ENCODE measurements around the gene ACSM2A.
"Not testable (repeated sequence)": the region's sequence is repeated elsewhere in the genome, so short reads cannot be mapped to it uniquely, and the experiment has no call there.

The ACSM2A gene

DNA sequence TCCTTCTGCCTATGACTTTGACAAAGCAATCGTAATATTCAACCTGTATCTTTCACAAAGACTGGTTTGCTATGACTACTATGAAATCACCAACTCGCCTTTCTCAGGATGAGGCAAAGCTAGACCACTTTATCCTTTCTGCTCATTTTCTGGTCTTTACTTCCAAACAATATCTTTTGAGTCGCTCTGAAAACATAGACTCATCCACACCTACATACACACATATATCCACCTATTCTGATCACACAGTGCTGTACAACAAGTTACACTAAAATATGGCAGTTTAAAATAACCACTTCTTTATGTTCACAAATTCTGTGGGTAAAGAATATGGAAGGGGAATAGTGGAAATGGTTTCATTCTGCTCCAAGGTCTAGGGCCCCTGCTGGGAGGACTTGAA is 39.7 kb downstream of the ACSM2A start:
- not testable (repeated sequence) for H3K27me3 ChIP-seq (ENCODE audit: control insufficient read depth in 1 of 2, insufficient read depth in 2 of 2, low read length in 2 of 2); H3K36me3 ChIP-seq (ENCODE audit: control insufficient read depth in 1 of 2, insufficient read depth in 2 of 2, low read length in 2 of 2); H3K9me3 ChIP-seq (ENCODE audit: control insufficient read depth in 1 of 2, low read length in 2 of 2); H3K4me3 ChIP-seq (ENCODE audit: low read depth in 1 of 2, low read length in 2 of 2); H3K9ac ChIP-seq (ENCODE audit: low read depth in 1 of 2, low read length in 2 of 2); H3K4me1 ChIP-seq (ENCODE audit: control insufficient read depth in 1 of 2, insufficient read depth in 2 of 2, low read length in 2 of 2); H3K27ac ChIP-seq (ENCODE audit: low read depth, low read length)

DNA sequence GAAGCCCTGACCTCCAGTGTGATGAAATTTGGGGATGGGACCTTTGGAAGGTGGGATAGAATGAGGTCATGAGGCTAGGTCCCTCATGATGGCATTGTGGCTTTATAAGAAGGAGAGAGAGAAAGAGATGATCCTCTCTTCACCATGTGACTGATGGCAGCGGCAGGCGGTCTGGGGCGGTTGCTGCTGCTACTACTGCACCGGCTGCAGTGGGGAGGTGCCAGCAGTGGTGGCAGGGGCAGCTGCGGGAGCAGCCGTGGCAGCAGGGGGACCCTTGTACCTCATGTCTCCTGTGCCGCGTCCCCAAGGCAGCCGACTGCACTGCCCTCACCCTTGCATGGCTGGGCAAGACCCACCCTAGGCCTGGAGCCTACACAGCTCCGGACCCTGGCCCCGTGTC is 40.1 kb downstream of the ACSM2A start:
- H3K27me3 ChIP-seq (ENCODE audit: control insufficient read depth in 1 of 2, insufficient read depth in 2 of 2, low read length in 2 of 2); H3K36me3 ChIP-seq (ENCODE audit: control insufficient read depth in 1 of 2, insufficient read depth in 2 of 2, low read length in 2 of 2); H3K27ac ChIP-seq (ENCODE audit: low read depth, low read length); H3K4me1 ChIP-seq (ENCODE audit: control insufficient read depth in 1 of 2, insufficient read depth in 2 of 2, low read length in 2 of 2); H3K9me3 ChIP-seq (ENCODE audit: control insufficient read depth in 1 of 2, low read length in 2 of 2); H3K4me3 ChIP-seq (ENCODE audit: low read depth in 1 of 2, low read length in 2 of 2); H3K9ac ChIP-seq (ENCODE audit: low read depth in 1 of 2, low read length in 2 of 2): not testable (repeated sequence)

DNA sequence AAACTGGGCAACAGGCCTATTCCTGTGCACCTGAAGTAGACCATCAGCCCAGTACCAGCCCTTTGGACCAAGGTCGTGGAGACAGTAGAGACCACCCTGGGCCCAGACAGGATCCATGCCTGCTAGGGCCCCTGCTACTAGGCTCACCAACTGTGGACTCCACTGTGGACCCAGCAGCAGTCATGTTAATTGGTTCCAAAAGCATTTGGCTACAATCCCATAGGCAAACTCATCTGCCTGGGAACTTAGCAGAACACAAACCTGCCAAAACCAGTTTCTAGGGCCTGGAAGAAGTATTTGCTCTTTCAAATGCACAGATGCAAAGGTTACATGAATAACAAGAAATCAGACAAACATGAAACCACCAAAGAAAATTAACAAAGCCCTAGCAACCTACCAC is 53.1 kb downstream of the ACSM2A start:
- Histone ChIP-seq H3K27me3 (ENCODE audit: control insufficient read depth in 1 of 2, insufficient read depth in 2 of 2, low read length in 2 of 2) (no peaks in the 10 kb centered on the region), H3K9ac (ENCODE audit: low read depth in 1 of 2, low read length in 2 of 2) (no peak overlapping the region), H3K27ac (ENCODE audit: low read depth, low read length) (no peak overlapping the region), H3K9me3 (ENCODE audit: control insufficient read depth in 1 of 2, low read length in 2 of 2) (peaks cover 7 to 10% of the 10 kb centered on the region in 2 donors), H3K36me3 (ENCODE audit: control insufficient read depth in 1 of 2, insufficient read depth in 2 of 2, low read length in 2 of 2) (no peaks in the 10 kb centered on the region), H3K4me1 (ENCODE audit: control insufficient read depth in 1 of 2, insufficient read depth in 2 of 2, low read length in 2 of 2) (no peaks in the 10 kb centered on the region), H3K4me3 (ENCODE audit: low read depth in 1 of 2, low read length in 2 of 2) (no peak overlapping the region)

DNA sequence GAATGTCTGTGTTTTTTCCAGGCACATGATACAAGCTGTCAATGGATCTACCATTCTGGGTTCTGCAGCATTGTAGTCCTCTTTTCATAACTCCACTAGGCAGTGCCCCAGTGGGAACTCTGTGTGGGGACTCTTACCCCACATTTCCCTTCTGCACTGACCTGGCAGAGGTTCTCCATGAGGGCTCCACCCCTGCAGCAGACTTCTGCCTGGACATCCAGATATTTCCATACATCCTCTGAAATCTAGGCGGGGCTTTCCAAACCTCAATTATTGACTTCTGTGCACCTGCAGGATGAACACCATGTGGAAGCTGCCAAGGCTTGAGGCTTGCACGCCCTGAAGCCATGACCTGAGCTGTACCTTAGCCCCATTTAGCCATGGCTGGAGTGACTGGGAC is 56.0 kb downstream of the ACSM2A start:
- Histone ChIP-seq H3K9ac (ENCODE audit: low read depth in 1 of 2, low read length in 2 of 2) (no peak overlapping the region), H3K4me3 (ENCODE audit: low read depth in 1 of 2, low read length in 2 of 2) (no peak overlapping the region), H3K4me1 (ENCODE audit: control insufficient read depth in 1 of 2, insufficient read depth in 2 of 2, low read length in 2 of 2) (no peaks in the 10 kb centered on the region), H3K9me3 (ENCODE audit: control insufficient read depth in 1 of 2, low read length in 2 of 2) (peaks cover 7 to 10% of the 10 kb centered on the region in 2 donors), H3K27ac (ENCODE audit: low read depth, low read length) (no peak overlapping the region), H3K27me3 (ENCODE audit: control insufficient read depth in 1 of 2, insufficient read depth in 2 of 2, low read length in 2 of 2) (no peaks in the 10 kb centered on the region), H3K36me3 (ENCODE audit: control insufficient read depth in 1 of 2, insufficient read depth in 2 of 2, low read length in 2 of 2) (no peaks in the 10 kb centered on the region)

DNA sequence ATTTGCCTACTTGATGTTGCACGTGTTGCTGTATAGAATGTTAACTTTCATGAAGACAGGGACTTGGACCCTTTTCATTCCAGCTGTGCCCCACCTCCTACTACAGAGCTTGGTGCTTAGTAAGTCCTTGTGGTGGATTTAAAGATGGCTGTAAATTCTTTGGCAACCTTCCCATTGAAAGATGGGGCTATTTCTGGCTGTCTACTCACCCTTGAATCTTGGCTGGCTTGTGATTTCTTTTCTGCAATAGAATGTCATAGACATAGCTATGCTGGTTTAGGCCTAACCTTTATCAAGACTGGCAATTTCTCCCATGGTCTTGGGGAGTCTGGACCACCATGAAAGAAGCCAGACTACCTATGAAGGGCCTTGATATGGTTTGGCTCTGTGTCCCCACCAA is 59.0 kb downstream of the ACSM2A start:
- no peak overlapping the region for H3K9ac ChIP-seq (ENCODE audit: low read depth in 1 of 2, low read length in 2 of 2)
- no peaks in the 10 kb centered on the region for H3K36me3 ChIP-seq (ENCODE audit: control insufficient read depth in 1 of 2, insufficient read depth in 2 of 2, low read length in 2 of 2)
- no peaks in the 10 kb centered on the region for H3K27me3 ChIP-seq (ENCODE audit: control insufficient read depth in 1 of 2, insufficient read depth in 2 of 2, low read length in 2 of 2)
- no peaks in the 10 kb centered on the region for H3K4me1 ChIP-seq (ENCODE audit: control insufficient read depth in 1 of 2, insufficient read depth in 2 of 2, low read length in 2 of 2)
- H3K4me3 ChIP-seq (ENCODE audit: low read depth in 1 of 2, low read length in 2 of 2) = no peak overlapping the region
- H3K27ac ChIP-seq (ENCODE audit: low read depth, low read length) = no peak overlapping the region
- H3K9me3 ChIP-seq (ENCODE audit: control insufficient read depth in 1 of 2, low read length in 2 of 2) = peaks cover 7 to 10% of the 10 kb centered on the region in 2 donors

DNA sequence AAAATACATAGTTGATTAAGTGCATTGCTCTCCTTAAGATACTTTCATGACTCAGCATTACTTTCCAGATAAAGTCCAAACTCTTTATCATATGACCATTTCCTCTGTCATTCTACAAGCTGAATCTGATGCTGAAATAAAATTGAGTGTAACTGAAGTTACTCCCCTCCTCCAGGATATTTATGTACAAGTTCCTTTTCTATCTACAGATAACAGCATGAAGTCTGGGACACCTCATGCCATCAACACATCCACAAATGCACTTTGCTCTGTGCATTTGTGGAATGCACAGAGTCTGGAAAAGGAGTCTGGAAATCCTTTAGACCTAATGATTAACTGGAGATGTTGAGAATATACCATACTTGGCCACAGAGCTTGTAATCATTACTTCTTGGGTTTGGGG is 64.4 kb downstream of the ACSM2A start:
- Histone ChIP-seq H3K27me3 (ENCODE audit: control insufficient read depth in 1 of 2, insufficient read depth in 2 of 2, low read length in 2 of 2) (no peaks in the 10 kb centered on the region), H3K4me1 (ENCODE audit: control insufficient read depth in 1 of 2, insufficient read depth in 2 of 2, low read length in 2 of 2) (no peaks in the 10 kb centered on the region), H3K27ac (ENCODE audit: low read depth, low read length) (no peak overlapping the region), H3K9me3 (ENCODE audit: control insufficient read depth in 1 of 2, low read length in 2 of 2) (no peaks in the 10 kb centered on the region), H3K4me3 (ENCODE audit: low read depth in 1 of 2, low read length in 2 of 2) (no peak overlapping the region), H3K36me3 (ENCODE audit: control insufficient read depth in 1 of 2, insufficient read depth in 2 of 2, low read length in 2 of 2) (no peaks in the 10 kb centered on the region), H3K9ac (ENCODE audit: low read depth in 1 of 2, low read length in 2 of 2) (no peak overlapping the region)

DNA sequence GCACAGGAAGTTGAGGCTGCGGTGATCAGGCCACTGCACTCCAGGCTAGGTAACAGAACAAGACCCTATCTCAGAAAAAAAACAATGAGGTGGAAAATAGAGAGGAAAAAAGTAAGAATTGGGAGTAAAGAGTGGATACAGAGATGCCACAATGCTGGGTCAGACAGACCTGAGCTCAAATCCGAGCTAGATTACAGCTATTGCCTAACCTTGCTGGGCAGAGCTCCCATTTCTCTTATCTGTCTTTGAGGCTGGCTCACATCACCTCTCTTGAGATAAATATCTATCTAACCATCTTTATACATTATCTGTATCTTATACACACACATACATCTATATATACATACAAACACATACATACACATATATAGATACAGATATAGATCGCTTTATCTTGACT is 65.8 kb downstream of the ACSM2A start:
- Histone ChIP-seq H3K27ac (ENCODE audit: low read depth, low read length) (no peak overlapping the region), H3K36me3 (ENCODE audit: control insufficient read depth in 1 of 2, insufficient read depth in 2 of 2, low read length in 2 of 2) (no peaks in the 10 kb centered on the region), H3K9me3 (ENCODE audit: control insufficient read depth in 1 of 2, low read length in 2 of 2) (no peaks in the 10 kb centered on the region), H3K4me3 (ENCODE audit: low read depth in 1 of 2, low read length in 2 of 2) (no peak overlapping the region), H3K9ac (ENCODE audit: low read depth in 1 of 2, low read length in 2 of 2) (no peak overlapping the region), H3K4me1 (ENCODE audit: control insufficient read depth in 1 of 2, insufficient read depth in 2 of 2, low read length in 2 of 2) (no peaks in the 10 kb centered on the region), H3K27me3 (ENCODE audit: control insufficient read depth in 1 of 2, insufficient read depth in 2 of 2, low read length in 2 of 2) (no peaks in the 10 kb centered on the region)

DNA sequence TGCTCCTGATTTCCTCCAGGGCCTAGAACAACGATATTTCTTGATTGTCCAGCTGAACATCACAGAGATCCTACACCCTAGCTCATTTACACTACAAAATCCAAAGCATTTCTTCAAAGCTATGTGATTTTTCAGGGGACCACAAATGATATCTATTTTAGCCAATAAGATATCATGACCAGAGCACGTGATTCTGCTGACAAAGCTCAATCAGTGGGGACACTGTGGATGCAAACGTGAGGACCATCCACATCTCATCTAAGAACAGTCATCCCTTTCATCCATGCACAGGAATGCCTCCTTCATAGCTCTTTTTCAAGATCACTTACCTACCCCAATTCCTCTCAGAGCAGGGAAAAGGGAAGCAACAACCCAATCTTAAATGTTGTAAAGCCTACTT is 67.9 kb downstream of the ACSM2A start:
- no peaks in the 10 kb centered on the region for H3K4me1 ChIP-seq (ENCODE audit: control insufficient read depth in 1 of 2, insufficient read depth in 2 of 2, low read length in 2 of 2)
- H3K27ac ChIP-seq (ENCODE audit: low read depth, low read length) = no peak overlapping the region
- H3K9ac ChIP-seq (ENCODE audit: low read depth in 1 of 2, low read length in 2 of 2) = no peak overlapping the region
- no peak overlapping the region for H3K4me3 ChIP-seq (ENCODE audit: low read depth in 1 of 2, low read length in 2 of 2)
- H3K9me3 ChIP-seq (ENCODE audit: control insufficient read depth in 1 of 2, low read length in 2 of 2) = no peaks in the 10 kb centered on the region
- no peaks in the 10 kb centered on the region for H3K27me3 ChIP-seq (ENCODE audit: control insufficient read depth in 1 of 2, insufficient read depth in 2 of 2, low read length in 2 of 2)
- H3K36me3 ChIP-seq (ENCODE audit: control insufficient read depth in 1 of 2, insufficient read depth in 2 of 2, low read length in 2 of 2) = no peaks in the 10 kb centered on the region

DNA sequence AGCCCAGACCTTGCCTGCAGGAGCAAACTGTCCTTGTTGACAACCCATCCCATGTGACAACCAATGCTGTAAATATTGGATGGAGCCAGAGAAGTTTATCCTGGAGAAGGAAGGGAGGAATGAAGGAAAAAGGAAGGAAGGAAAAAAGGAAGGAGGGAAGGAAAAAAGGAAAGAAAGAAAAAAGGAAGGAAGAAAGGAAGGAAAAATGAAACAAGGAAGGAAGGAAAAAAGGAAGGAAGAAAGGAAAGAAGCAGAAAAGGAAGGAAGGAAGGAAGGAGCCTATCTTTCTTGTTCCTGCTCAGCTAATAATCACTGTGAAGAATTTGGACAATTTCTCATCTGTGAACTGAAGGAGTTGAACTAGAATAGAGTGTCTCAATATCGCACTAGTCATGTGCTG is 68.8 kb downstream of the ACSM2A start:
- H3K27ac ChIP-seq (ENCODE audit: low read depth, low read length) = no peak overlapping the region
- no peak overlapping the region for H3K4me3 ChIP-seq (ENCODE audit: low read depth in 1 of 2, low read length in 2 of 2)
- H3K4me1 ChIP-seq (ENCODE audit: control insufficient read depth in 1 of 2, insufficient read depth in 2 of 2, low read length in 2 of 2) = no peaks in the 10 kb centered on the region

DNA sequence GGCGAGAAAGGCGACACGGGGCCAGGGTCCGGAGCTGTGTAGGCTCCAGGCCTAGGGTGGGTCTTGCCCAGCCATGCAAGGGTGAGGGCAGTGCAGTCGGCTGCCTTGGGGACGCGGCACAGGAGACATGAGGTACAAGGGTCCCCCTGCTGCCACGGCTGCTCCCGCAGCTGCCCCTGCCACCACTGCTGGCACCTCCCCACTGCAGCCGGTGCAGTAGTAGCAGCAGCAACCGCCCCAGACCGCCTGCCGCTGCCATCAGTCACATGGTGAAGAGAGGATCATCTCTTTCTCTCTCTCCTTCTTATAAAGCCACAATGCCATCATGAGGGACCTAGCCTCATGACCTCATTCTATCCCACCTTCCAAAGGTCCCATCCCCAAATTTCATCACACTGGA is 80.5 kb downstream of the ACSM2A start:
- H3K4me1 ChIP-seq (ENCODE audit: control insufficient read depth in 1 of 2, insufficient read depth in 2 of 2, low read length in 2 of 2); H3K9ac ChIP-seq (ENCODE audit: low read depth in 1 of 2, low read length in 2 of 2); H3K27ac ChIP-seq (ENCODE audit: low read depth, low read length); H3K27me3 ChIP-seq (ENCODE audit: control insufficient read depth in 1 of 2, insufficient read depth in 2 of 2, low read length in 2 of 2); H3K4me3 ChIP-seq (ENCODE audit: low read depth in 1 of 2, low read length in 2 of 2); H3K9me3 ChIP-seq (ENCODE audit: control insufficient read depth in 1 of 2, low read length in 2 of 2); H3K36me3 ChIP-seq (ENCODE audit: control insufficient read depth in 1 of 2, insufficient read depth in 2 of 2, low read length in 2 of 2): not testable (repeated sequence)

More for the DNA sequence above, 68.8 kb downstream of the ACSM2A start:
- Histone ChIP-seq H3K9ac (ENCODE audit: low read depth in 1 of 2, low read length in 2 of 2) (no peak overlapping the region), H3K9me3 (ENCODE audit: control insufficient read depth in 1 of 2, low read length in 2 of 2) (no peaks in the 10 kb centered on the region), H3K36me3 (ENCODE audit: control insufficient read depth in 1 of 2, insufficient read depth in 2 of 2, low read length in 2 of 2) (no peaks in the 10 kb centered on the region), H3K27me3 (ENCODE audit: control insufficient read depth in 1 of 2, insufficient read depth in 2 of 2, low read length in 2 of 2) (no peaks in the 10 kb centered on the region)

DNA sequence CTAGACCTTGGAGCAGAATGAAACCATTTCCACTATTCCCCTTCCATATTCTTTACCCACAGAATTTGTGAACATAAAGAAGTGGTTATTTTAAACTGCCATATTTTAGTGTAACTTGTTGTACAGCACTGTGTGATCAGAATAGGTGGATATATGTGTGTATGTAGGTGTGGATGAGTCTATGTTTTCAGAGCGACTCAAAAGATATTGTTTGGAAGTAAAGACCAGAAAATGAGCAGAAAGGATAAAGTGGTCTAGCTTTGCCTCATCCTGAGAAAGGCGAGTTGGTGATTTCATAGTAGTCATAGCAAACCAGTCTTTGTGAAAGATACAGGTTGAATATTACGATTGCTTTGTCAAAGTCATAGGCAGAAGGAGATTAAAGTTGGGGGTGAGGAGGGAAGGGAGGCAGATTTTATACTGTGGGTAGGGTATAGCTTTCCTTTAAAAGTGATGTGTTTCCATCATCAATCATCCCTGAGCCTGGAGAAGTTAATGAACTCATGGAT is 81.0 kb downstream of the ACSM2A start:
- H3K9me3 ChIP-seq (ENCODE audit: control insufficient read depth in 1 of 2, low read length in 2 of 2); H3K27me3 ChIP-seq (ENCODE audit: control insufficient read depth in 1 of 2, insufficient read depth in 2 of 2, low read length in 2 of 2); H3K36me3 ChIP-seq (ENCODE audit: control insufficient read depth in 1 of 2, insufficient read depth in 2 of 2, low read length in 2 of 2); H3K4me3 ChIP-seq (ENCODE audit: low read depth in 1 of 2, low read length in 2 of 2); H3K9ac ChIP-seq (ENCODE audit: low read depth in 1 of 2, low read length in 2 of 2); H3K27ac ChIP-seq (ENCODE audit: low read depth, low read length); H3K4me1 ChIP-seq (ENCODE audit: control insufficient read depth in 1 of 2, insufficient read depth in 2 of 2, low read length in 2 of 2): not testable (repeated sequence)

Measured in duodenal mucosa (tissue), 2 donors.